Vagina (tissue), 2 donors: Measurements from ENCODE around the gene CCDC178. TPM values are rescaled to one million over a fixed set of nuclear protein-coding genes. Genes with fewer than 3 reads are reported as not detected.

Experiments
- DNase-seq, 2 donors: peaks; one replicate each; pipeline ENCODE4 v3.0.0-alpha.2; 2017; ENCODE audit errors: extremely low spot score in 2 of 2
- H3K27ac ChIP-seq: fragments of 200-600 bp; sonication (generic); one replicate; pipeline ENCODE4 v1.5.1; 2019
- H3K27me3 ChIP-seq: fragments of 200-600 bp; sonication (generic); one replicate; pipeline ENCODE4 v1.5.1; 2019
- H3K36me3 ChIP-seq, 2 donors: fragments of 200-600 bp; sonication (generic); one replicate each; pipeline ENCODE4 v1.5.1; 2017 to 2019
- H3K4me1 ChIP-seq: fragments of 200-600 bp; sonication (generic); one replicate; pipeline ENCODE4 v1.5.1; 2019
- H3K4me3 ChIP-seq, 2 donors: fragments of 200-600 bp; sonication (generic); 1 replicate in 1 of 2; 2 replicates in 1 of 2; pipeline ENCODE4 v1.5.1; 2016 to 2019
- H3K9me3 ChIP-seq: fragments of 200-600 bp; sonication (generic); one replicate; pipeline ENCODE4 v1.5.1; 2019
- POLR2A ChIP-seq, 2 donors: fragments of 450-650 bp; IDR thresholded peaks; one replicate each; pipeline ENCODE4 v1.6.1; 2017; ENCODE audit warnings: antibody characterized with exemption in 2 of 2, mild to moderate bottlenecking in 2 of 2, moderate library complexity in 2 of 2
- POLR2AphosphoS5 ChIP-seq, 2 donors: sonication (generic); formaldehyde crosslinking; IDR thresholded peaks; one replicate each; pipeline ENCODE4 v1.9.0; 2017; ENCODE audit warnings: antibody characterized with exemption in 2 of 2, mild to moderate bottlenecking in 2 of 2, low read depth in 1 of 2; ENCODE audit not compliant: insufficient read depth in 1 of 2
- intact Hi-C: fragments of 100-400 bp; cut with DNase I; formaldehyde crosslinking; loops from one replicate; pipeline ENCODE4 v1.15.1; 2023
- total RNA-seq: library from RNA; depleted of rRNA; stranded (reverse); fragments of >200 nt; gene quantifications from one replicate; pipeline ENCODE4 v1.2.3, GENCODE V29; 2016
- TF ChIP-seq, protein P1 (sequence below), 3 experiments: fragments of 450-650 bp in 2 of 3; fragments of 200-600 bp in 1 of 3; sonication (generic) in 1 of 3; IDR thresholded peaks; one replicate each; pipeline ENCODE4 v1.5.1; 2017 to 2019; ENCODE audit warnings: antibody characterized with exemption in 3 of 3, mild to moderate bottlenecking in 2 of 3, moderate library complexity in 2 of 3

The CCDC178 gene
- total RNA-seq, 1 donor from 2014 or later = 10.8 TPM

DNA sequence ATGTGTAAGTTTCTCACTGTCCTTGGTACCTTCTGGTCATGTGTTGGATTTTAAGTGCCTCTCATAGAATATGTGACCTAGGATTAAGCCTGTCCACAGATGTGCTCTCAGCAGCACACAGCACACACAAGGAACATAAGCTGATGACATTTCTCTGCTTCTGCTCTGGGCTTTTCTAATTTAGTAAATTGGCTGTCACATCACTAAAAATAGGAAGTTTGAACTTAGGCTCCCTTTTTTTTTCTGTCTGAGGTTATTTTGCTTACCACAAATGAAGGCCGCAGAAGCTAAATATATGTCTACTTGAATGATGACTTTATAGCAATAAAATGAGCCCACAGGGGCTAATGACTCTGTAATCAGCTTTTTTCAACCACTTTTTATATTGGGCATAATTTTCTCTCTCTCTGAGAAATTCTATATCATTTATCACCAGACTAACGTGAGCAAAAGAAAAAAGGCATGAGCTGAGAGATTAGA is 517.5 kb downstream of the CCDC178 start:
- no peak for DNase-seq
- Histone ChIP-seq H3K4me1 (no peaks in the 10 kb centered on the region), H3K36me3 (no peaks in the 10 kb centered on the region), H3K27ac (no peak overlapping the region), H3K9me3 (no peaks in the 10 kb centered on the region), H3K27me3 (no peaks in the 10 kb centered on the region), H3K4me3 (no peak overlapping the region)
- TF ChIP-seq POLR2A (IDR thresholded peaks at IDR 0.05) (no peak), POLR2AphosphoS5 (IDR thresholded peaks at IDR 0.05; ENCODE audit: insufficient read depth in 1 of 2, low read depth in 1 of 2) (no peak)
- TF ChIP-seq, protein P1, sequence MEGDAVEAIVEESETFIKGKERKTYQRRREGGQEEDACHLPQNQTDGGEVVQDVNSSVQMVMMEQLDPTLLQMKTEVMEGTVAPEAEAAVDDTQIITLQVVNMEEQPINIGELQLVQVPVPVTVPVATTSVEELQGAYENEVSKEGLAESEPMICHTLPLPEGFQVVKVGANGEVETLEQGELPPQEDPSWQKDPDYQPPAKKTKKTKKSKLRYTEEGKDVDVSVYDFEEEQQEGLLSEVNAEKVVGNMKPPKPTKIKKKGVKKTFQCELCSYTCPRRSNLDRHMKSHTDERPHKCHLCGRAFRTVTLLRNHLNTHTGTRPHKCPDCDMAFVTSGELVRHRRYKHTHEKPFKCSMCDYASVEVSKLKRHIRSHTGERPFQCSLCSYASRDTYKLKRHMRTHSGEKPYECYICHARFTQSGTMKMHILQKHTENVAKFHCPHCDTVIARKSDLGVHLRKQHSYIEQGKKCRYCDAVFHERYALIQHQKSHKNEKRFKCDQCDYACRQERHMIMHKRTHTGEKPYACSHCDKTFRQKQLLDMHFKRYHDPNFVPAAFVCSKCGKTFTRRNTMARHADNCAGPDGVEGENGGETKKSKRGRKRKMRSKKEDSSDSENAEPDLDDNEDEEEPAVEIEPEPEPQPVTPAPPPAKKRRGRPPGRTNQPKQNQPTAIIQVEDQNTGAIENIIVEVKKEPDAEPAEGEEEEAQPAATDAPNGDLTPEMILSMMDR (IDR thresholded peaks at IDR 0.05) = no peak
- intact Hi-C loops = loop anchor here (10.0 kb wide), 1 partner anchor 668 kb away; no protein-coding TSS in a partner anchor

DNA sequence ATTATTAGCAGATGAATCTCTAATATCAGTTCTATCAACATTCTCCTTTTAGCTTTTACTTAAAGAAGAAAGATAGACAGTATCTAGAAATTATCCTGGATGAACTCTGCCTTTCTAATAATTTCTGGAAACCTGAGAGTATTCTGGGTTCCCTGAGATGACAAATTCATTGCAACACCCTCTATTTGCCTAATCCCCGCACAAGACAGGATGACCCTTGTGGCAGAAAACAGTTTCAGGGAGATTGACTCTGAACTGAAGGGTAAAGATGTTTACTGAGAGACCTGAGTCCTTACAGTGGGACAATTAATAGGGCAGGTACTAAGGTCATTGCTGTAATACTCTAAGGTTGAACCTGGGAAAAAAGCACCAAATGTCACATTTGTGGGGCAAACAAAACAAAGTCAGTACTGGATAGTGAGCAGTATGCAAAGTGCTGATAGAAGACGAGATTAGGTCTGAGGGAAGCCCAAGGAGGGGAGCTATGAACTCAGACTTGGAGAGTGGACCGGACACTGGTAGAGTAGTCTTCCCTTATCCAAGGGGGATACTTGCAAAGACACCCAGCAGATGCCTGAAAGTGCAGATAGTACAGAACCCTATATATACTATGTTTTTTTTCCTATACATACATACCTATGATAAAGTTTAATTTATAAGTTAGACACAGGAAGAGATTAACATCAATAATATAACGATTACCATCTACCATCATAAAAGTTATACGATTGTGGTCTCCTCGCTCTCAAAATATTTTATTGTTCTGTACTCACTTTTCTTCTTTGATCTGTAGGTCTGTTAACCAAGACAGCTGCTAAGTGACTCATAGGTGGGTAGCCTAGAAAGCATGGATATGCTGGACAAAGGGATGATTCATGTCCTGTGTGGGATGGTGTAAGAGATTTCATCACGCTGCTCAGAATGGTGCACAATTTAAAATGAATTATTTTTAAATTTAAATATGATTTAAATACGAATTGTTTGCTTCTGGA is 519.4 kb downstream of the CCDC178 start:
- Histone ChIP-seq H3K9me3 (no peaks in the 10 kb centered on the region), H3K27me3 (no peaks in the 10 kb centered on the region), H3K4me3 (no peak overlapping the region), H3K36me3 (no peaks in the 10 kb centered on the region), H3K4me1 (no peaks in the 10 kb centered on the region), H3K27ac (no peak overlapping the region)
- no peak for TF ChIP-seq POLR2AphosphoS5 (IDR thresholded peaks at IDR 0.05; ENCODE audit: insufficient read depth in 1 of 2, low read depth in 1 of 2)
- TF ChIP-seq POLR2A (IDR thresholded peaks at IDR 0.05) = no peak
- TF ChIP-seq, protein P1 (IDR thresholded peaks at IDR 0.05) = no peak
- no peak for DNase-seq
- intact Hi-C loops = loop anchor here (10.0 kb wide), 1 partner anchor 666 kb away; no protein-coding TSS in a partner anchor

DNA sequence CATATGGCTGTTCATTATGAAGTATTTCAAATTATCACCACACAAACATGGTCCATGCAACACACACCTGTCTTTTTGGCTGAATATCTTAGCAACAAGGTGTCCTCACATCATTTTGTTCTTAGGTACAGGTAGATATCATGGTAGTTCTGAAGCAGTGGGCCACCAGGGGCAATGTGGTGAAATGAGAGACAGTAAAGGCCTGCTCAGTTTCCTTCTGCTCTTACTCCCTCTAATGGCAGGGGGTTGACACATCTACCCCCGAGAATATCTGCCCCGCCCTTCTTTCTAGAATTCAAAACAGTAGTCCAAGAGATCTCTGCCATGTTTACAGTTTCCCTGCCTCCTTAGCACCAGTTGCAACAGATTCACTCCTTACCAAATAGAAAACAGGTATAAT is 520.7 kb downstream of the CCDC178 start:
- intact Hi-C loops = loop anchor here (10.0 kb wide), 1 partner anchor 665 kb away; no protein-coding TSS in a partner anchor
- no peak for DNase-seq

DNA sequence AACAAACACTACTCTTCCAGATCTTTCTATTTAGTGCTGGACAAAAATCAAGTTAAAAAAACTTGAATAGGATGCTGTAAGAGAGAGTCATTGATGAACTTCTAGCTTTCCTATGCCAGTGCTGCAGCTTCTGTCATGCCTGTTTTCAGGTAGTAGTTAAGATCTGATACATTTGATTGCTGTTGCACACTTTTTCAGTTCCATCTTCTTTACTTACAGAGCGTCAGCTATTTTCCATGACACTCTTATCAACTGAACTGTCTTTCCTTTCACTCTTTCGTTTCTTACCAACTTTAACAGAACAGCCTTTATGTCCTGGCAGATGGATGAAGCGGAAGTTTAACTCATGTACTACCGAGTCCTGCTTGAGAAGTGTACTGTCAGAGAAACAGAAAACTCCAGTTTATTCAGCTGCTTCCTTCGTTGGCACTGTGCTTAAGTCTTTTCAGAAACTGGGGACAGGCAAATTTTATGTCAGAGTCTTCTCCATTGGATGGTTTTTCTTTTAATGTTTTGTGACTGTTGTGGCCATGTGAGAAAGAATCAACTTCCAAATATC is 521.8 kb downstream of the CCDC178 start:
- Histone ChIP-seq H3K36me3 (no peaks in the 10 kb centered on the region), H3K27ac (no peak overlapping the region), H3K9me3 (no peaks in the 10 kb centered on the region), H3K4me1 (no peaks in the 10 kb centered on the region), H3K27me3 (no peaks in the 10 kb centered on the region), H3K4me3 (no peak overlapping the region)
- intact Hi-C loops = no loop called here
- TF ChIP-seq, protein P1 (IDR thresholded peaks at IDR 0.05) = no peak
- TF ChIP-seq POLR2AphosphoS5 (IDR thresholded peaks at IDR 0.05; ENCODE audit: insufficient read depth in 1 of 2, low read depth in 1 of 2) = no peak
- no peak for DNase-seq

More for the DNA sequence above, 520.7 kb downstream of the CCDC178 start:
- H3K4me1 ChIP-seq = no peaks in the 10 kb centered on the region
- H3K27me3 ChIP-seq = no peaks in the 10 kb centered on the region
- no peaks in the 10 kb centered on the region for H3K9me3 ChIP-seq
- no peak overlapping the region for H3K4me3 ChIP-seq
- H3K27ac ChIP-seq = no peak overlapping the region
- TF ChIP-seq, protein P1 (IDR thresholded peaks at IDR 0.05) = no peak
- no peak for TF ChIP-seq POLR2A (IDR thresholded peaks at IDR 0.05)
- no peak for TF ChIP-seq POLR2AphosphoS5 (IDR thresholded peaks at IDR 0.05; ENCODE audit: insufficient read depth in 1 of 2, low read depth in 1 of 2)
- no peaks in the 10 kb centered on the region for H3K36me3 ChIP-seq
